ENCODE measurements around the gene UROS. TPM values are rescaled to one million over a fixed set of nuclear protein-coding genes. Genes with fewer than 3 reads are reported as not detected.

The UROS gene
- total RNA-seq, 1 experiment from 2014 or later: 48.7 TPM

DNA sequence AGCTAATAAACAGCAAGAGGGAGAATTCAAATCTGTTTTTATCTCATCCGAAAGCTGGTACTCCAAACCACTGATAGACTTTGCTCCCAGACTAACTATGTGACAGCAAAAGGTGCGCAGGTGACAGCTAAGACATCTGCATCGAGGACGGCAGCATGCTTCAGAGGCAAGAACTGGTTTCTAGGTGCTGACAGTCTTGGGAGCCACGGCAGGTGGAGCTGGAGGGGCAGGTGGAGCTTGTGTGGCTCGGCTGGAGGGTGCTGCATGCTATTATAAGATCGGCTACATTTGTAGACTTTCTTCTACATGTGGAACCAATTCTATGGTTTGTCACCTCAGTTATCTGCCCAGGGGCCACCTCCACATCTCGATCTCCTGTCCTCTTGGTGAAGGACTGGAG lies 25.6 kb downstream of the UROS start:
- TF ChIP-seq NFYB (CRISPR knock-in tag; conservative IDR thresholded peaks at IDR 0.05; ENCODE audit: low read depth) (no peak), NFE2L1 (CRISPR knock-in tag; IDR thresholded peaks at IDR 0.05) (no peak)
- Mint-ChIP-seq H3K4me3 (no peak overlapping the region), H3K27ac (no peak overlapping the region), H3K36me3 (peaks cover 19% of the 10 kb centered on the region), H3K27me3 (ENCODE audit: low read depth) (no peaks in the 10 kb centered on the region), H3K4me1 (no peaks in the 10 kb centered on the region), H3K9me3 (no peaks in the 10 kb centered on the region)
- ChIA-PET POLR2A (no interaction called here), CTCF (no interaction called here)
- ATAC-seq (no peak), DNase-seq (ENCODE audit: low spot score) (no peak)

DNA sequence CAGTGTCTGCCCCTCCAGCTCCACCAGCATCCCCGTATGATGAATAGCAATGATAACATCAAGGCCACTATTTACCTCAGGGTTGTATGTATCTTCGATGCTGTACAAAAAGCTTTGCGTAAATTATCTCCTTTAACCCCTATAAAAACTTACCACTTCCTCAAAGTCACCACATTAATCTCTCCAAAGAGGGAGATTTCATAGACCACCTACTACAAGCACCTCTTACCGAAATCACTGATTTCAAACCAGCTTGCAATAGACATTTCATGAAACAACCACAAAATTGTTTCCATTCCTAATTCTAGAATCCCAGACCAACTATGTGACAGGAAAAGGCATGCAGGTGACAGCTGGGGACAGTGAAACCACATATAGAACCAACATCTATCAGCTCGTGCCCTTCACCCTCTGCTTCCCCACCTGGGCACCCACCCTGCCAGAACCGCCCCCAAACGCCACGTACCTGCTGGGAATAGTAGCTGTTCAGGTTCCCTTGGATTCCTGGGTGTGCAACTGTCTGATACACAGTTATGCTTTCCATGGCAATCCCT lies 27.3 kb downstream of the UROS start:
- POLR2A ChIA-PET: no interaction called here
- no peak for ATAC-seq
- Mint-ChIP-seq H3K4me3 (no peak overlapping the region), H3K27ac (no peak overlapping the region), H3K4me1 (no peaks in the 10 kb centered on the region), H3K9me3 (no peaks in the 10 kb centered on the region), H3K27me3 (ENCODE audit: low read depth) (no peaks in the 10 kb centered on the region), H3K36me3 (peaks cover 20% of the 10 kb centered on the region)
- DNase-seq (ENCODE audit: low spot score): no peak
- TF ChIP-seq ZNF219 (CRISPR knock-in tag; IDR thresholded peaks at IDR 0.05; ENCODE audit: borderline replicate concordance) (no peak), ZNF317 (CRISPR knock-in tag; IDR thresholded peaks at IDR 0.05; ENCODE audit: borderline replicate concordance, low read depth) (no peak), ELF4 (CRISPR knock-in tag; IDR thresholded peaks at IDR 0.05; ENCODE audit: low read depth) (no peak), GTF2I (CRISPR knock-in tag; conservative IDR thresholded peaks at IDR 0.05) (no peak)
- CTCF ChIA-PET: interaction anchor here (0.6 kb wide), 1 partner anchor 994 kb away, joined by 5 read pairs; no protein-coding TSS in a partner anchor

DNA sequence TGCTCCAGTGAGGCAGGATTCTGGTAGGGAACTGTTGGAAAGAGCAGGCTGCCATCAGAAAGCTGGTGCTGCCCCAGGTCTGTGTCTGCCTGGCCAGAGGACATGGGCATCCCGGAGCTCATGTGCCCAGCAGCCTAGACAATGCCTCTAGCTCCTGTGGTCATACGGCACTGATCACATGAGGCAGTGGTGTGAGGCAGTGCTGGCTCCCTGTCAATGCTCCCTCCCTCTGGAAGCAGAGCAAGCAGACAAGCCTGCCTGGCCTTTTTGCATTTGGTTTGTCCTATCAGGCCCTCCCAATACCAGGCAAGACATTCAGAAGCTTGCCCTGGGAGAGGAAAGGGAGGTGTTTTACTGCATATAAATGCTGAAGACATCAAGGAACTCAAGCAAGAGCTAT lies 27.9 kb downstream of the UROS start:
- TF ChIP-seq, protein P1, sequence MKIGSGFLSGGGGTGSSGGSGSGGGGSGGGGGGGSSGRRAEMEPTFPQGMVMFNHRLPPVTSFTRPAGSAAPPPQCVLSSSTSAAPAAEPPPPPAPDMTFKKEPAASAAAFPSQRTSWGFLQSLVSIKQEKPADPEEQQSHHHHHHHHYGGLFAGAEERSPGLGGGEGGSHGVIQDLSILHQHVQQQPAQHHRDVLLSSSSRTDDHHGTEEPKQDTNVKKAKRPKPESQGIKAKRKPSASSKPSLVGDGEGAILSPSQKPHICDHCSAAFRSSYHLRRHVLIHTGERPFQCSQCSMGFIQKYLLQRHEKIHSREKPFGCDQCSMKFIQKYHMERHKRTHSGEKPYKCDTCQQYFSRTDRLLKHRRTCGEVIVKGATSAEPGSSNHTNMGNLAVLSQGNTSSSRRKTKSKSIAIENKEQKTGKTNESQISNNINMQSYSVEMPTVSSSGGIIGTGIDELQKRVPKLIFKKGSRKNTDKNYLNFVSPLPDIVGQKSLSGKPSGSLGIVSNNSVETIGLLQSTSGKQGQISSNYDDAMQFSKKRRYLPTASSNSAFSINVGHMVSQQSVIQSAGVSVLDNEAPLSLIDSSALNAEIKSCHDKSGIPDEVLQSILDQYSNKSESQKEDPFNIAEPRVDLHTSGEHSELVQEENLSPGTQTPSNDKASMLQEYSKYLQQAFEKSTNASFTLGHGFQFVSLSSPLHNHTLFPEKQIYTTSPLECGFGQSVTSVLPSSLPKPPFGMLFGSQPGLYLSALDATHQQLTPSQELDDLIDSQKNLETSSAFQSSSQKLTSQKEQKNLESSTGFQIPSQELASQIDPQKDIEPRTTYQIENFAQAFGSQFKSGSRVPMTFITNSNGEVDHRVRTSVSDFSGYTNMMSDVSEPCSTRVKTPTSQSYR (CRISPR knock-in tag; IDR thresholded peaks at IDR 0.05): no peak
- TF ChIP-seq SMAD4 (CRISPR knock-in tag; IDR thresholded peaks at IDR 0.05) (no peak), ETV6 (CRISPR knock-in tag; IDR thresholded peaks at IDR 0.05) (no peak), ZNF219 (CRISPR knock-in tag; IDR thresholded peaks at IDR 0.05; ENCODE audit: borderline replicate concordance) (no peak)
- Mint-ChIP-seq H3K27ac (no peak overlapping the region), H3K4me1 (no peaks in the 10 kb centered on the region), H3K27me3 (ENCODE audit: low read depth) (no peaks in the 10 kb centered on the region), H3K36me3 (peaks cover 20% of the 10 kb centered on the region), H3K4me3 (no peak overlapping the region), H3K9me3 (no peaks in the 10 kb centered on the region)
- DNase-seq (ENCODE audit: low spot score): no peak
- CTCF ChIA-PET: no interaction called here
- POLR2A ChIA-PET: no interaction called here
- ATAC-seq: no peak

DNA sequence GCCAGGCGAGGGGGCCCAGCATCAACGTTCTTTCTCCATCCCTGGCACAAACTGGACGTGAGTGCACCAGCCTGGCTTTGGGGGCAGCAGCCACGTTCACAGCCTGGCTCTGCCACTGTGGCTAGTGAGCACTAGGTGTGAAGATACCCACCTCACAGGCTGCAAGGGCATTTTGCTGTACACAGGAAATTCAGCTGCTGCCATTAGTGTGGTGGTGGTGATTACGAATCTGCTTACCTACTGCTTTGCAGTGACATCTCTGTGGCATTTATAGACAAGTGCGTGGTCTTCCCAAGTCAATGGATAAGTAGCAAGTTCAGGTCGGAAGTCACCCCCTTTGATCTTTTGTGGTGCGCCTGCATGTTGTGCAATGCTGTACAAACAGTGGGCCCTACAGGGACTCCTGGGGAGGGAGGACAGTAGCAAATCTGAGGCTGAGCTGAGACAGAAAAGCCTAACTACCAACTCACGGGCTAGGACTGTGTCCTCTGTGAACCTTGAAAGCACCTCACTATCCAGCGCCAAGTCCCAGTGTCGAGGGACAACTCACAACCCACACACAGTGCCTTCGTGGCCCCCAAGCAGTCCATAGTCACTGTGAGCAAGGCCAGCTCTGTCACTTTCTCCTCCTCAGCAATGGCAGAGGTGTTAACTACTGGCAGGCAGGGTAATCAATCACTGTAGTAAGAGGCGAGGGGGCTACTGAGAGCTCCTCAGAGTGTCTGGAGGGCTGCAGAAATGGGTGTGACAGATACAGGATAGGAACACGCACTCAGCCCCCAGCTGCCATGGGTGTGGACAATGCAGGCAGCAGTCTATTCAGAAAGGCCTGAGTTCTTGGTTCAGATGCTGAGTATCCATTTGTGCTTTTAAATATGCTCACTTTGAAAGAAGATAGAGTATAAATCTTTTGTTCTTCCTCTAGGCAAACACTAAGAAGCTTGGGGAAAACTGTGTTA lies 30.4 kb downstream of the UROS start:
- no peak for TF ChIP-seq EMX1 (CRISPR knock-in tag; IDR thresholded peaks at IDR 0.05)
- TF ChIP-seq GABPB1 (CRISPR knock-in tag; IDR thresholded peaks at IDR 0.05): peak; percentile 71; the same call in 1 of the 2 replicates
- POLR2A ChIA-PET: no interaction called here
- Mint-ChIP-seq H3K4me3 (no peak overlapping the region), H3K27ac (no peak overlapping the region), H3K9me3 (no peaks in the 10 kb centered on the region), H3K4me1 (no peaks in the 10 kb centered on the region), H3K36me3 (peaks cover 20% of the 10 kb centered on the region), H3K27me3 (ENCODE audit: low read depth) (no peaks in the 10 kb centered on the region)
- CTCF ChIA-PET: no interaction called here
- no peak for DNase-seq (ENCODE audit: low spot score)
- no peak for ATAC-seq

Data from WTC11 (cell line).